Putamen (tissue), 1 donor: ENCODE measurements around the gene PRKCH.
"Not testable (repeated sequence)": the region's sequence is repeated elsewhere in the genome, so short reads cannot be mapped to it uniquely, and the experiment has no call there.

Source experiments
- DNase-seq: peaks from one replicate; pipeline ENCODE4 v3.0.0-alpha.2; 2016; ENCODE audit warnings: low spot score

Gene PRKCH

DNA sequence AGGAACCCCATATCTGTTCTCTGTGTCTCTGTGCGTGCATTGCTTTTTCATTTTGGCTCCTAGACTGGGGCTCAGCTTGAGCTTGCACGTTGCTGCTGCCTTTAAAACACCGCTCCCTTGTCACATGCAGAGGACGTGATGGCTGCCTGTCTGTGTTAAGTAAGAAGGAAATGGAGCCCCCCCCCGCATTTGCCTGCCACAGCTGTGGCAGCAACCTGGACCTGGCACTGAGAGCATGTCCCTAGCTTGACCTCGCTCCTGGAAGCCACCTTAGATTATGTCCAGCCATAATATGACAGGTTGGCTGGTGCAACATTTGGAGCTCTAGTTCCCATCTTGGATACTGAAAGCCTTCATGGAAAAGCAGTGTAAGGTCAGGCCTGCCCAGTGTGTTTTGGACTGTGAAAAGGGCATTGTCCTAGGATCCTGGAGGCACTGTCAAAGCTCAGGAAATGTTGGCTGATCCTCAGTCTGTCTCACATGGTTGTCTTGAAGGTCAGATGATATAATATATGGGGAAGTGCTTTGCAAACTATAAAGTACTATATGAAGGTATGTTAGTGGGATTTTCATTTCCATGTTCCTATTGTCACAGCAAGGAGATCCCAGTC lies 73.8 kb downstream of the PRKCH start:
- no peak for DNase-seq

DNA sequence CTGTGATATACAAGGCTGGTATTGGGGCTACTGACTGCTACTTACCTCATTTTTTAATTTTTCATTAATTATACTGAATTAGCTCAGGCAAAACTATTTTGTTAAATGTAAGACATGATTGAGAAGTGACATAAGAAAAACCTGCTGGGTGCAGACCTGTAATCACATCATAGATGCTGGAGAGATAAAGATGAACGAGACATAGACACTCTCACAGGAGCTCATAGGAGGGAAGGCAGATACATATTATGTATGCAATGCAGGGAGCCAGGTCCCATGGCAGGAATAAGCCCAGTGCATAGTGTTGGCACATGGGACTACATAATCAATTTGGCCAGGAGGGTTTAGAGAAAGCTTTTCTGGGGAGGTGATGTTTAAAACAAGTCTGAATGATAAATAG lies 74.9 kb downstream of the PRKCH start:
- no peak for DNase-seq

DNA sequence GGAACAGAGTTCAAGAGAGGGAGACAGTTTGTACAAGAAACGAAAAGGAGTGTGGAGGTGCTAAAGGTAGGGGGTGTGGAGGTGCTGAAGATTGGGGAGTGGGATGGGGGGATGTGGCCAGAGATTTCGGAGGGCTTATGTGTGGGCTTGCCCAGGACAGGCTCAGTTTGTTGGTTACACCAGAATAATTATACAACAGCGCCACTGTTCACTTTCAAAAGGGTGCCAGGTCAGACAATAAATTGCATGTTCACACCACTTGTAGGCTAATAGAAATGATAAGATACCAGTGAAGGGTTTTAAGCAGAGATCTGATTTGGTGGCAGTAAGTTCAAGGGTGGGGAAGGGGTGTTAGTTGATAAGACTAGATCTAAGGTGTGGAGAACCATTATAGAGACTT lies 75.3 kb downstream of the PRKCH start:
- no peak for DNase-seq

DNA sequence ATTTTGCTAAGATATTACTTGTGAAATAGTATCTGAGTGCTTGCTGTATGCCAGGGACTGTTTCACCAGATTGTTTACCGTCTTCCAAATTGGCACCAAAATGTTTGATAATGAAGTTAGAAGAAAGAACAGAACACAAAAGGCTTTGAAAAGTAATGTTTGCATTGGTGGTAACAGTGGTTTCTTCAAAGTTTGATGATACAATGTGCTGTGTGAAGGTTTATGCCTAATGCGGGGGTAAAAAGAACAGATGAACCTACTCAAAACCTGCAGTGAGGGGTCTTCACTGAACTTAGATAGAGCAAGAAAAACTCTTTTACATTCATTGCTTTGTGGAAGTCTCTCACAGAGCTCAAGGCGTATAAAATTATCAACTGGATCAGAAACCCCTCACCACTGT lies 76.2 kb downstream of the PRKCH start:
- DNase-seq = no peak

DNA sequence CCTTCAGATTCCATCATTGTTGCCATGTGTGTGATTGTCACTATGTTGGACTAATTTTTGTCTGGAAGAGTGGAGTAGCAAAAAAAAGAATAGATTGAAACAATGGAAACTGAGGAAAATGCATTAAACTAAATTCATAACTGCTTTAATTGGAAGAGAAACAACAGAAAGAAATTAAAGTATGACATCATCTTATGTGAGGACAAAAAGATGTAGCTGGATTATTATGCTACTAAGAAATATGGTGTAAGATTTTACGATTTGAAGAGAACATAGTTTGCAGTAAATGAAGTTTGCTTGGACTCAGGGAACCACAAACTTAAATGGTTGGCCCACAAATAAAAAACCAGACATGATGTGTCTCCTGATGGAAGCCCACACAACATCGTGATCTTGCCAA lies 76.8 kb downstream of the PRKCH start:
- DNase-seq = no peak

DNA sequence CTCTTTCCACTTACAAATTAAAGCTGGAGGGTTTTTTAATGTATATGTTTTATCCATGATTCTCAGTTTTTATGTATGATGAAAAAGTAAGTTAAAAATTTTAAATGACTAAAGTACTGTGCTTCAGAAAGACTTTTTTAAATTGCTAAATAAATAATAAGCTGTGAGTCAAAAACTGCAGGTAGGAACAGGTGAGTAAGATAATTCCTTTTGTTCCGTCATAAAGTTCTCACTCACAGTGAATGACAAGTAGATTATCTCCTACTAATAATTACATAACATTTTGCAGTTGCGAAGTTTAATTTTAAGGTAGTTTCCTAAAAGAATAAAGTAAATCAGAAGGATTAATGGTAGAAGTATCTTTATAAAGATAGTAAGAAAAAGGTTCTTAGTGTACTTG lies 78.0 kb downstream of the PRKCH start:
- DNase-seq = peak; percentile 50

DNA sequence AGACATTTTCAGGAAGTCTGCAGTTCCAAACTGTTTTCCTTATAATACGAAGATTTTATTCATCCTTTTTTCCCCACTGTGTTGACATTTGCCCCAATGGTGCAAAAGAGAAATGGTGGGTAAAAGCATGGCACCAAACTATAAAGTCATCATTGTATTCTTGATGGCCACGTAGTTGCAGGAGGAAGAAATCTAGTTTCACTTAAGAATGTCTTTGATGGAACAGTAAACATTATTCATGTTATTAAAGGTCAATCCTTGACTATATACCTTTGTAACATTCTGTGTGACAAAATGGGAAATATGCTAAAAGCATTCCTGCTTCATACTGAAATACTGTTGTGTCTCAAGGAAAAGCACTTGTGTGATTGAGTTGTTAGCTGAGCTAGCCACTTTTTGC lies 80.1 kb downstream of the PRKCH start:
- no peak for DNase-seq

DNA sequence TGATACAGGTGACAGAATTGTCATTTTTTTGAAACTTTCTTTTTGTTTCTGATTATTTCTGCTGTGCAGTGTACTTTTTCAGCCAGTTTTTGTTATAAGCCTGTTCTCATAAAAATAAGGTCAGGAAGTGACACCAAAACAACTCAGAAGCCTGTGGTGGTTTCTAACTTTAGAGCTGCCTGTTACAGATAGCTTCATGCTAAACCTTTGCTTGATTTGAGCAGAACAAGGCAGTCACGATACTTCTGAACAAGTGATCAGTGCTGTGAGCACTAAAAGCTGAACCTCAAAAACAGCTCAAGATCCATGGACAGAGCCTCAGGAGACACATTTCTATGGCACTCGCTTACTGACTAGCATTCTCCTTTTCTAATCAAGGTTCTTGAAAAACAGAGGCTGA lies 82.0 kb downstream of the PRKCH start:
- no peak for DNase-seq

DNA sequence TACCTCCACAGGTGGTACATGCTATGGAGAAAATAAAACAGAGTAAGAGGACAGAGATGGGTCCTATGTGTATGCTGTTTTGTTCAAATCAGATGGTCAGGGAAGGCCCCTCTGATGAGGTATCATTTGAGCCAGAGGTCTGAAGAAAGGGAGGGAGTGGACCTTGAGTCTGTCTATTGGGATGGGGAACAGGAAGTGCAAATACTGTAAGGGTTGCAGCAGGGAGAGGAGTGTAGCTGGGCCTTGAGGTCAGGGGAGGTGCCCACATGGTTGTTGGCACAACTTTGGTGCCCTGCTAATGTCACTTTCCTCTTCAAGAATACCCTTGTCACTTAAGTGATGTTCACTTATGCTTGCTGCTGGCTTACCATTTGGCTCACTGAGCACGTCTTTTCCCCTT lies 83.3 kb downstream of the PRKCH start:
- no peak for DNase-seq

DNA sequence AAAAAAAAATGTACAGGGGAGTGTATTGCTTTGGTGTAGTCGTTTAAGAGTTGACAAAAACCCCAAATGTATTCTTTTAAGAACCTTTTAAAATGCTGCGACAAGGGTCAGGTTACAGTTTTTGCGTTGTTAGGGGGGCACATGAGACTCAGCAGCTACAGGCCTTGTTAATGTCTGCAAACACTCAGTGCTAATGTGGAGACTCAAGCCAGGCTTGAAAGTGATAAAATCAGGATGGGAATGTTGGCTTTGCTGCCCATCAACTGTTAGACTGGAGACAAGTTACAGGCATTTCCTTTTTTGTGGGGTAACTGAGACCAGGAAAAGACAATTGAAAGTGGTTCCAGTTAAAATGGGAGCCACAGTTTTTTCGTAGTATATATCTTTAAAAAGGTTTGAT lies 84.8 kb downstream of the PRKCH start:
- DNase-seq = no peak

DNA sequence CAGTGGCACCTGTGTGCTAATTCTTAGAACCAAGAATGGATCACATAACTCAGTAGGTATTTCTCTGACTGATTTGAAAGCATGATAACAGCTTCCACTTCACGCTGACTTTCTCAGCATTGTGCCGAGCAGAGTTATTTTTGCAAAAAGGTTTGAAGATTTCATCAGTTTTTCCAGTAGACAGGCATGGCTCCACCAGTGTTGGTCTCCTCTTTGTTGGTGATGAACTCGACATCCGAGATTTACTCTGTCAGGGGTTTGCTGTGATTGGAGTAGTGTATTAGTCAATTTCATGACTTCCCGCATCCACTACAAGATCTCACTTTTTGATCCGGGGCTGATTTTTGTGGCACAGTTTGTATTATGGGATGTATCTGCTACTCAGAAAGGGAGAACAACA lies 85.3 kb downstream of the PRKCH start:
- no peak for DNase-seq

DNA sequence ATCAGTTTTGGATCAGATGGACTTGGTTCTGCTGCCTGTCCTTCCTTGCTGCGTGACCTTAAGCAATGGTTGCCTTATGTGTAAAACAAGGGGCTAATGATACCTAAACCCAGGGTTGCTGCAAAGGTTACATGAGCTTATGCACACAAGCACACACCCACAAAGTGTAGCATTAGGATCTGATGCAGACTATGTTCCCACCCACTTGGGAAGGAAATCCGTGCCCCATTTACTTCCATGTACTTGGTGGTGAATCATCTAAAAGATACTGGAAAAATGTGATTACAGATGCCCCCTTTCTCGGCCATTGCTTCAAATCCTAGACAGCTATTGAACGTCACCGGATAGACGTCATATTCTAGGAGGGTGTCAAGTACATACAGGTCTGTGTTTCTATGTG lies 87.1 kb downstream of the PRKCH start:
- peak; percentile 52 for DNase-seq

DNA sequence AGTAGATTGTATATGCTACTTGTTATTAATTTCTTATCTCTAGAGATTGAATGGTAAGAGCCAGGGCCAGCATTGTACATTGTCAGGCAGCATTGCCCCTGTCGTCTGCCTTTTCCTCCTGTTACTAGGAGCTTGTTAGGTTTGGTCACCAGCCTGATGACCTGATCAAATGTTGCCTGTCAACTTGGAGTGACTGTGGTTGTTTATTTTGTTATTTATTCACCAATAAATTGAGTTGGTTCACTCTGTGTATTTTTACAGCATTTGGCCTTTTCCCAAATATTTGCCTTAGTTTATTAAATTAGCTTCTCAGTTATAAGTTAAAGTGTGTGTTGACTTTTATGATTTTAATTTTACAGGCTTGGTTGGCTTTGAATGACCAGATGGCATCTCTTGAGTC lies 88.4 kb downstream of the PRKCH start:
- no peak for DNase-seq

DNA sequence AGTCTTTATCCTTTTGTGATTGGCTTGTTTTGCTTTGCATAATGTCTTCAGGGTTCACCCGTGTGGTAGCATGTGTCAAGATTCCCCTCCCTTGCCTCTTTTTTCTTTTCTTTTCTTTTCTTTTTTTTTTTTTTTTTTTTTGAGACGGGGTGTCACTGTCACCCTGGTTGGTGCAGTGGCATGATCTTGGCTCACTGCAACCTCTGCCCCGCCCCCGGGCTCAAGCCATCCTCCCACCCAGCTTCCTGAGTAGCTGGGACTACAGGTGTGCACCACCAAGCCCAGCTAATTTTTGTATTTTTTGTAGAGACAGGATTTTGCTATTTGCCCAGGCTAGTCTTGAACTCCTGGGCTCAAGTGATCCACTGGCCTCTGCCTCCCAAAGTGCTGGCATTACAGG lies 94.6 kb downstream of the PRKCH start:
- DNase-seq = not testable (repeated sequence)

DNA sequence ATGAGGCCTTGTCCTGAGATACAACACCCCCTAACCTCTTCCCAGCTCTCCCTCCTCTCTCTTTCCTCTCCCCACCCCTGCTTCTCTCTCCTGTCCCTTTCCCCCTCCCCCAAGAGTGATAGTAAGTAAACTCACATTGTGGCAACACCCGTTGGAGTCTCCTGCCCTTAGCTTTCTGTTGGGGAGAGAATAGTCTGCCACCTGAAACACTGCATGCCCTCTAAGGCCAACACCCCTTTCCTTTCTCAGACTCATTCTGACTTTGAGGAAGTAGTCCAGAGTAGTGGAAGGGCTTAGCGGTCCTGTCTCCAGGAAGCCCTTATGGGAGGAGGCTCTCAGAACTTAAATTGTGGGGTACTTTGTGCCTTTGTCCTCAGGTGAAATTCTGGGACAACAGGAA lies 95.2 kb downstream of the PRKCH start:
- no peak for DNase-seq

DNA sequence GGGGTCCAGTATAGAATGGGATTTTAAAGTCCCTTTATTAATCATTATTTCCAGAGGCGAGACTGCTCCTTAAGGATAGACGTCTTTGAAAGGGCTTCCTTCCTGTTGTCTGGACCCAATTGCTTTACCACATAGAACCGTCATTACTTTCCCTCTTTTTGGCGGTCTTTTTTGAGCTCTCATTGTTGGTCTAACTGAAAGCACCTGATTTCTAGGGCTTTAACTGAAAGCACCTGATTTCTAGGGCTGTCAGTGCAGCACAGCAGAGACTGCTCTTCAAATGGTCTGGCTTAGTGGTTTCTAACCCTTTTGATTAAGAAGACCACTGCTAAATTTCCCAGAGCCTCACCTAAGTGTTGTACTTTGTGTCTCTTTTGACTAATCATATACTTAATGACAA lies 95.8 kb downstream of the PRKCH start:
- no peak for DNase-seq

DNA sequence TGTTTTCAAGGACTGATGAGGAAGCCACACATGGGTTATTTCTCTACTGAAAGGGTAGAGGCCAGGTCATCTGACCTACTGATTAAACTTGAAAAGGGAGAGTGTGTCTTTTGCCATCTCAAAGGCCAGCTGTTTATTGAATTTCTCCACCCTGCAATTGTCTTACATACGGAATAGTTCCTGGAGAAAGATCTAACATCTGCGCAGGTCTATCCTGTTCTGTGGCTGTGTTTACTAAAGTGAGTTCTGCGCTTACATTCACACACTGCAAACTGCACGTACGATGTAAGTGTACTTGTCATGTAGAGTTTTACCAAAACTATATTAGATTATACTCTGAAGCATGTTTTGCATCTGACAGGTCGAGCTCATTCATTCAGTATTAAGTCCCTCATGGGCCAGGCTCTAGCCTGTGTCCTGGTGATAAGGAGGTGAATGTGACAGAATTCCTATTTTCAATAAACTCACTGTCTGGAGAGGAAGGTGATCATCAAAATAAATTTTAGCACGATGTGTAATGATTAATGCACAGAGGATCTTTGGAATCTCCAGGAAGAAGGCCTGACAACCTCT lies 96.6 kb downstream of the PRKCH start:
- no peak for DNase-seq

DNA sequence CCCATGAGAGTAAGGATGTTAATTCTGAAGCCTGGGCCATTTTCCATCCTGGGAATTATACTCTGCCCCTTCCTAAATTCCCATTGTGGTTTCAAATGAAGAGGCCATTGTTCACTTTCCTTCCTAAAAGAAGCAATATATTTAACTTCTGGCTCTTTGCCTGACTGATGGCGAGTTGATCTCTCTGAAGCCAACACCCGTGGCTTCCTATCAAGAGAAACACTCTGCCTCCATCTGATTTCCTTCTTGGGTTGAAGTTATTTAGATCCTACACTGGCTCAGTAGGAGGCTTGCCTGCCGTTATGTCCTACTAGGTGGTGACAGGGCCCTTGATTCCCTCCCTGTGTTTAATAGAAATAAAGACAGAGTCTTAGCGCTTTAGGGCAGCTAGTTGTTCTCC lies 97.4 kb downstream of the PRKCH start:
- no peak for DNase-seq

DNA sequence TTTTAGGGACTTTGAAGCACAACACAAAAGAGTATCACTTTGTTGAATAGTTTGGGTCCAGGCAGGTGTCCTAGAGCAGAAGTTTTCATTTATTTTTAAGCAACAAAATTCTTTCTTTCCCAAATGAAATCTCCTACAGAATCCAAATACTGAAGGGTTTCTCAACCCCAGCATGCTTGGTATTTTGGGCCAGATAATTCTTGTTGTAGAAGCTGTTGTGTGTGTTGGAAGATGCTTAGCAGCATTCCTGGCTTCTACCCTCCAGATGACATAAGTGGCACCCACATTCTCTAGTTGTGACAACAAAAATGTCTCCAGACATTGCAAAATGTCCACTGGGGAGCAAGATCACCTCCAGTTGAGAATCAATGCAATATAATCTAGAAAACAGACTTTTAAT lies 97.8 kb downstream of the PRKCH start:
- no peak for DNase-seq

DNA sequence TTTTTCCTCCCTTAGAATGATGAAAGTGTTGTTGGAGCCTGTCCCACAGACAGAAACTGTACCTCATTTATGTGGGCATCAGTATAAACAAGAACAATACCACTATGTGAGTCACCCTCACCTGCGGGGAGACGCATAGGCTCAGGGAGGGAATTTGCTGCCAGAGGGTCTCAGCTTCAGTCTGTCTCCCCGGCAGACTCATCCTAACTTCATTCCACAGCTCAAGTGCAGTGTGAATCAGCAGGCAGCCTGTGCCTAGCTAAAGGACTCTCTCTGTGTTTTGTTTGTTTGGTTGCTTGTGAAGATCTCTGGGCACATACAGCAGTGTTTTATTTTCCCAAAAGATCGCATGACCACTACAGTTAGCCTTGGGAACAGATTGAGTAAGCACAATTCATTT lies 98.9 kb downstream of the PRKCH start:
- no peak for DNase-seq

DNA sequence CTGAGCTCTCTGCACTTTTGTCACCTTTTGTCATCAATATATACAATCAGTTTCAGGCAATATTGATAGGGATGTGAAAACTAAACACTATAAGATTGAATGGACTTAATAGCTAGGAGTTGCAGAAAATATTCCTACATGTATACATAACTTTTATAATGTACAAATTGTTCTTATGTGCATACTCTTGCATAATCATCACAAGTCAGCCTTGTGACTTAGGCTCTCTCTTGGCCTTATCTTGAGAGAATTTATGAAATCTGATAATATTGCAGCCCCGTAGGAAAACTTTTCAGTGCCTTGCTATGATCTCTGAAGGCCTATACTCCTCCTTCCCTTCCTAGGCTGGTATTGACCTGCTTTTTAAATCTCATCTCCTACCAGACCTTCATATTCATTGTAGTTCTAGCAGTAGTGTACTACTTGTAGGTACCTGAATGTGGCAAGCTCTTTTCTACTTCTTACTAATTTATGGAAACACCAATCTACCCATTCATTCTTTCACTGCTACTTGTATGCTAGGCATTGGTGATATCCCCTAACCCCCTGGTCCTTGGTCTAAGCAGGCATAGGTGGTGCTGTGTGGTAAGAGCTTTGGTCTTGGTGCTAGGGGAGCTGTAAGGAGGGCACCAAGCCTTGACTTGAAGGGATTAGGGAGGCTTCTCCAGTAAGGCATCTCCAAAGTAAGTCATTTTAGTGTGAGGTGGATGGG lies 100.0 kb downstream of the PRKCH start:
- no peak for DNase-seq

DNA sequence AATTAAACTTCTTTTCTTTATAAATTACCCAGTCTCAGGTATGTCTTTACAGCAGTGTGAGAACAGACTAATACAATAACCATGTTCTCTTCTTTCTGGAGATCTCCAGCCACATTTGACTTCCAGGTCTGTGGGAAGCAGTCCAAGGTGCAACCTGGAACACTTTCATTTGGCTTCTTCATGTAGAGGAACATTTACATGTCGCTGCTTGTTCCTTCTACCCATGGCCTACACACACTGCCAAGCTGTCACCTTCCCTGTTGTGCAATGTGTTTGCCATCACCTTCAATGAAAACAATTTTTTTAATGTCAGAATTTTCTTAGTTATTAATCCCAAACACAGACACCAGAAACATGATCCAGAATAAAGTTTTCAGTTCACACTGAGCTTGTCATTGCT lies 104.7 kb downstream of the PRKCH start:
- DNase-seq = no peak

DNA sequence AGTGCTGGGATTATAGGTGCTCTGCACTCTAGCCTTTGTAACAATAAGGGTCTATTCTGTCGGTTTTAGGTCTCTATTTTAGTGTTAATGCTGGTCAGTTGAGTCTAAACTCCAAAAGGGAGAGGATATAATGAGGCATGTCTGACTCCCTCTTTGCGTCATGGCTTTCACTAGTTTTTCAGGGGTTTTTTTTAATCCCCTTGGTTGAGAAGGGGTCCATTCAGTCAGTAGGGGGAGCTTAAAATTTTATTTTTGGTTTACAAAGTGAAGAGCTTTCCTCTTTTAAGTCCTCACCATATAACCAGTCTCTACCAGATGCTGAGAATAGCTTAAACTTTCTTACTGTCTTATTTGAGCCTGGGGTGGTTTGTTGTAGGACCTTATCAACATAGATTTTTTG lies 106.9 kb downstream of the PRKCH start:
- no peak for DNase-seq

DNA sequence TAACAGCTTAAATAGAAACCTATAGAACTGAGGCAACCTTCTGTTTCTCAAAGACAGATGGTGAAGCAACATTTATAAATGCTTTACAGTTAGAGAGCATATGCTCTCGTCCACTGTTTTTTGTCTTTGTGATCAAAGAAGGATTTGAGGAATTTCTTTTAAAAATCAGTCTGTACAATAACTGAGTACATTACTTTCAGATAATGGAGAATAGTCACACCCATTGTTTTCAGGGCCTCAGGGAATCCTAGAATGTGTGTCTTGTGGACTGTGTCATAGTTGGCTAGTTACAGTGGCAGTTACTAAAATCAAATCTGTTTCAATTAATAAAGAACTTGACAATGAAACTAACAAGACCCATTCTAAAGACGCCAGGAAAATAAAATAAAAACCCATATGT lies 107.9 kb downstream of the PRKCH start:
- no peak for DNase-seq
